Fibroblast of skin of left quadriceps (primary cell): Measurements from ENCODE around the gene GPR39.
A peak's percentile ranks its signal among the peaks of the same experiment; 100 is the strongest.

Experiments
- DNase-seq, 2 experiments: peaks; one replicate each; pipeline ENCODE4 v3.0.0-alpha.2; 2013; ENCODE audit warnings: low read depth in 2 of 2

GPR39 gene

GRCh38 chr2:132670496-132671150, 254.0 kb downstream of the GPR39 start:
- no peak for DNase-seq

GRCh38 chr2:132671151-132671835, 254.7 kb downstream of the GPR39 start:
- peak; percentile 78 to 81 for DNase-seq

- DNase-seq = no peak
These were observed 260.4 kb downstream of the GPR39 start for GRCh38 chr2:132676999-132677398.

- DNase-seq = peak in 1 of 2 experiments; percentile 40
These were observed 261.1 kb downstream of the GPR39 start for GRCh38 chr2:132677661-132678060.

DNA sequence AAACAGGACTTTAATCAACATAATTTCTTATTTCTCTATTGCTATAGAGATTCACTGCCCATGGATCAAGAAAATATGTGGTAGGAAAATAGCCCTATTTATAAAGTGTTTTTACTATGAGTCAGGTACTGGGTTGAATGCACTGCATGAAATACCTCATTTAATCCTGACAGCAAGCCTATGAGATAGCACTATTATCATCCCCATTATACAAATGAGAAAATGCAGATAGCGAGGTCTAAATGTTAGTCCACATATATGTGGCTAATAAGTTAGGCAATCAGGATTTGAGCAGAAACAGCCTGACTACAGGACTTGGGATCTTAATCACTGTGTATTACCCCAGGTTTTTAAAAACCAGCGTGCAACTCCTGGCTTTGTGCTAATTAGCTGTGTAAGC, 261.9 kb downstream of the GPR39 start:
- no peak for DNase-seq

GRCh38 chr2:132680544-132680943, 263.9 kb downstream of the GPR39 start:
- DNase-seq = no peak

- no peak for DNase-seq
These were observed 265.2 kb downstream of the GPR39 start for GRCh38 chr2:132681766-132682165.

DNA sequence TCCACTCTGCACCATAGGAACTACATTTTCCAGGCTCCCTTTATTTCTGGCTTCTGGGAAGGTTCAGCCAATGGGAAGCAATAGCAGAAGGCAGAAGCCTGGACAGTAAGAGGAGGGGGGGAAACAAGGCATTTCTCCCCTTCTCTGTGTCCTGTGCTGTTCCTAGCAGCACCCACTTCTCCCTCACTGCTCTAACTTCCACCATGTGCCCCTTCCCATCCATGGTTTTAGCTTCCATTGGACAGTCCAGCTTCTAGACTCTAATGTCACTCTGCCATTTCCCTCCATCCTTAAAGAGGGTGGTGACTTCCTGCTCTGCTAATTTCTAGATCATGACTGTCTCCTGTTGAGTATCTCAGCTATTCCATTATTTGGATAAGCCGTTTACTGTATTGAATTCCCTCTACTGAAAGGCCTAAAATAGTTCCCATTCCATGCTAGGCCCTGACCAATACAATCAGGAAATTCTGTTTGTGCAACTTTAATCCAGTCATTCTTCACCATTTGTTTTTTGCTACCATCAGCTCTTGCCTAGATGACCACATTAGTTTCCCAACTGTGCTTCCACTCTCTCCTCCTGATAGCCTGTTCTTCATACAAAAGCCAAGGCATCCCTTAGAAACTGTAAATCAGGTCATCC, 274.2 kb downstream of the GPR39 start:
- DNase-seq = no peak

GRCh38 chr2:132691556-132691955, 275.0 kb downstream of the GPR39 start:
- no peak for DNase-seq

DNA sequence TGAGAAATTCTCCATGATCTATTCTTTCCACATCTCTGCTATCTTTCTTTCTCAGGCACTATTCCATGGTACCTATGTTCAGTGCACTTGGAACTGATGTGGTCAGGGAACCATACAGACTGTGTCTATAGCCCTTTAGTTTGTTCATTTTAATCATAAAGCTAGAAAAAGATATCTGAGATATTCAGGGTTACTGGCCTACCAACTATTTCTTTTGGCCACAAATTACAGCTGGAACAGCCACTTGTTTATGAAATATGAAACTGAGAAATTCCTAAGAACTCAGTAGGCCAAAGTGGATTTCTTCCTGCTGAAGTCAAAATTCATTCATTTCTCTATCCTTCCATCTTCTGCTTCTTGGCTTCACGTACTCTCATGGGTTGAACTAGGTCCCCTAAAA, 276.2 kb downstream of the GPR39 start:
- peak; percentile 17 to 23 for DNase-seq
